ENCODE data around the gene EFCAB10. TPM values are rescaled to one million over a fixed set of nuclear protein-coding genes. Genes with fewer than 3 reads are reported as not detected.

EFCAB10 gene
- total and polyA plus RNA-seq, 2 donors from 2014 or later: 0.91 TPM; not detected in 1

- no peak overlapping the region for H3K27ac ChIP-seq (ENCODE audit: low read depth in 2 of 2, low read length in 2 of 2)
- intact Hi-C loops (cut with DNase I): no loop called here
- H3K4me3 ChIP-seq (ENCODE audit: low read length in 3 of 3): no peak overlapping the region
- H3K36me3 ChIP-seq (ENCODE audit: control insufficient read depth in 2 of 3, insufficient read depth in 3 of 3, low read length in 3 of 3): peaks cover 0 to 25% (median 9%) of the 10 kb centered on the region in 3 donors
- no peak for DNase-seq
- H3K27me3 ChIP-seq (ENCODE audit: control insufficient read depth, insufficient read depth, low read length): no peaks in the 10 kb centered on the region
- H3K4me1 ChIP-seq (ENCODE audit: control insufficient read depth in 2 of 3, insufficient read depth in 2 of 3, low read depth in 1 of 3, low read length in 3 of 3): no peaks in the 10 kb centered on the region
- FAIRE-seq: no peak
- TF ChIP-seq, protein P1, sequence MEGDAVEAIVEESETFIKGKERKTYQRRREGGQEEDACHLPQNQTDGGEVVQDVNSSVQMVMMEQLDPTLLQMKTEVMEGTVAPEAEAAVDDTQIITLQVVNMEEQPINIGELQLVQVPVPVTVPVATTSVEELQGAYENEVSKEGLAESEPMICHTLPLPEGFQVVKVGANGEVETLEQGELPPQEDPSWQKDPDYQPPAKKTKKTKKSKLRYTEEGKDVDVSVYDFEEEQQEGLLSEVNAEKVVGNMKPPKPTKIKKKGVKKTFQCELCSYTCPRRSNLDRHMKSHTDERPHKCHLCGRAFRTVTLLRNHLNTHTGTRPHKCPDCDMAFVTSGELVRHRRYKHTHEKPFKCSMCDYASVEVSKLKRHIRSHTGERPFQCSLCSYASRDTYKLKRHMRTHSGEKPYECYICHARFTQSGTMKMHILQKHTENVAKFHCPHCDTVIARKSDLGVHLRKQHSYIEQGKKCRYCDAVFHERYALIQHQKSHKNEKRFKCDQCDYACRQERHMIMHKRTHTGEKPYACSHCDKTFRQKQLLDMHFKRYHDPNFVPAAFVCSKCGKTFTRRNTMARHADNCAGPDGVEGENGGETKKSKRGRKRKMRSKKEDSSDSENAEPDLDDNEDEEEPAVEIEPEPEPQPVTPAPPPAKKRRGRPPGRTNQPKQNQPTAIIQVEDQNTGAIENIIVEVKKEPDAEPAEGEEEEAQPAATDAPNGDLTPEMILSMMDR (IDR thresholded peaks at IDR 0.05; ENCODE audit: borderline replicate concordance, extremely low read depth, insufficient read depth): no peak
- H3K9ac ChIP-seq (ENCODE audit: low read length in 3 of 3): no peak overlapping the region
- no peaks in the 10 kb centered on the region for H3K9me3 ChIP-seq (ENCODE audit: control insufficient read depth in 2 of 3, insufficient read depth in 1 of 3, low read length in 3 of 3)
Measured at GRCh38 chr7:105611856-105612775, 30.8 kb upstream of the EFCAB10 start.

- H3K9me3 ChIP-seq (ENCODE audit: control insufficient read depth in 2 of 3, insufficient read depth in 1 of 3, low read length in 3 of 3): no peaks in the 10 kb centered on the region
- H3K4me3 ChIP-seq (ENCODE audit: low read length in 3 of 3): no peak overlapping the region
- no peaks in the 10 kb centered on the region for H3K4me1 ChIP-seq (ENCODE audit: control insufficient read depth in 2 of 3, insufficient read depth in 2 of 3, low read depth in 1 of 3, low read length in 3 of 3)
- TF ChIP-seq, protein P1 (IDR thresholded peaks at IDR 0.05; ENCODE audit: borderline replicate concordance, extremely low read depth, insufficient read depth): no peak
- intact Hi-C loops (cut with DNase I): no loop called here
- no peak overlapping the region for H3K9ac ChIP-seq (ENCODE audit: low read length in 3 of 3)
- no peak overlapping the region for H3K27ac ChIP-seq (ENCODE audit: low read depth in 2 of 2, low read length in 2 of 2)
- DNase-seq: no peak
- FAIRE-seq: no peak
- H3K36me3 ChIP-seq (ENCODE audit: control insufficient read depth in 2 of 3, insufficient read depth in 3 of 3, low read length in 3 of 3): peaks cover 0 to 12% (median 9%) of the 10 kb centered on the region in 3 donors
- no peaks in the 10 kb centered on the region for H3K27me3 ChIP-seq (ENCODE audit: control insufficient read depth, insufficient read depth, low read length)
Measured at GRCh38 chr7:105610165-105610930, 29.1 kb upstream of the EFCAB10 start.

DNA sequence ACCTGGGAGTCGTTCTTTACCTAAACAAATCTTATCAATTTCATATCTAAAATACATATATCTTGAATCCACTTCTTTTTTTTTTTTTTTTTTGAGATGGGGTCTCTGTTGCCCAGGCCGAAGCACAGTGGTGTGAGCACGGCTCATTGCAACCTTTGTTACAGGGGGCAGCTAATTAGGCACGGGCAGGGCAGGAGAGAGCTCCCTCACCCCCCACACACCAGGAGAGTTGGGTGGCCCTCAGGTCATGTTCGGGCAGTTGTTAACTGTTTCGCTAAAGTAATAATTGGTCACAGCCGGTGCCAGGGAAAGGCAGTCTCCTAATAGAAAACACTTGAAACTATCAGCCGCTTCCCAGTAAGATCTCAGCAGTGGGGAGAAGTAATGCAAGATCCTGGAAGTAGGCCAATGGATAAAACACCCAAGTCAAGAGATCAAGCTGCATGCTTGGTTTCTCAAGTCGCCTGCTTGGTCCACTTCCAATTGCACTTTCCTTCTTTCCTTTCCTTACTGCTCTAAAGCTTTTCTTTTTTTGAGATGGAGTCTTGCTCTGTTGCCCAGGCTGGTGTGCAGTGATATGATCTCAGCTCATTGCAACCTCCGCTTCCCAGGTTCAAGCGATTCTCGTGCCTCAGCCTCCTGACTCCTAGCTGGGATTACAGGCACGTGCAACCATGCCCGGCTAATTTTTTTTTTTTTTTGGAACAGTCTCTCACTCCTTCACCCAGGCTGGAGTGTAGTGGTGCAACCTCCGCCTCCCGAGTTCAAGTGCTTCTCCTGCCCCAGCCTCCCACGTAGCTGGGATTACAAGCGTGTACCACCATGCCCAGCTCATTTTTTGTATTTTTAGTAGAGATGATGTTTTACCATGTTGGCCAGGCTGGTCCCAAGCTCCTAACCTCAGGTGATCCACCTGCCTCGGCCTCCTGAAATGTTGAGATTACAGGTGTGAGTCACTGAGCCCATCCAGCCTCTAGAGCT, 21.3 kb upstream of the EFCAB10 start:
- peak in 1 of 5 donors; percentile 21 for DNase-seq
- H3K9me3 ChIP-seq (ENCODE audit: control insufficient read depth in 2 of 3, insufficient read depth in 1 of 3, low read length in 3 of 3): no peaks in the 10 kb centered on the region
- H3K36me3 ChIP-seq (ENCODE audit: control insufficient read depth in 2 of 3, insufficient read depth in 3 of 3, low read length in 3 of 3): no peaks in the 10 kb centered on the region
- no peak overlapping the region for H3K27ac ChIP-seq (ENCODE audit: low read depth in 2 of 2, low read length in 2 of 2)
- H3K4me3 ChIP-seq (ENCODE audit: low read length in 3 of 3): no peak overlapping the region
- FAIRE-seq: no peak
- no peaks in the 10 kb centered on the region for H3K4me1 ChIP-seq (ENCODE audit: control insufficient read depth in 2 of 3, insufficient read depth in 2 of 3, low read depth in 1 of 3, low read length in 3 of 3)
- TF ChIP-seq, protein P1 (IDR thresholded peaks at IDR 0.05; ENCODE audit: borderline replicate concordance, extremely low read depth, insufficient read depth): no peak
- H3K9ac ChIP-seq (ENCODE audit: low read length in 3 of 3): no peak overlapping the region
- H3K27me3 ChIP-seq (ENCODE audit: control insufficient read depth, insufficient read depth, low read length): no peaks in the 10 kb centered on the region
- intact Hi-C loops (cut with DNase I): no loop called here

All from kidney (tissue), 14 donors.